ENCODE measurements around the gene DAB1.

- TF ChIP-seq EZH2 (IDR thresholded peaks at IDR 0.05; ENCODE audit: borderline replicate concordance, low read length) (no peak), CTCF (conservative IDR thresholded peaks at IDR 0.05 in 1 of 2, IDR thresholded peaks at IDR 0.05 in 1 of 2; ENCODE audit: extremely low read depth in 1 of 2, insufficient read depth in 1 of 2, low read depth in 1 of 2, low read length in 2 of 2) (no peak)
Measured at GRCh38 chr1:57440096-57440495, 16.2 kb upstream of the DAB1 start.
